Endothelial cell of umbilical vein (primary cell): ENCODE results near the gene MYO1A. TPM values are rescaled to one million over a fixed set of nuclear protein-coding genes. Genes with fewer than 3 reads are reported as not detected.

Source experiments
- BruUV-seq: library from RNA; stranded (reverse); fragments of 400-500 nt; replicated peaks from 2 replicates; lab custom pipeline; 2021; lab: Mats Ljungman, UMichigan
- CTCF ChIA-PET: fragments of 300-600, 350-600 bp; sonication (Branson Sonifier 250); formaldehyde crosslinking; loops from one replicate; lab custom pipeline; 2021; ENCODE audit warnings: antibody characterized with exemption, inconsistent platforms; lab: Charles Lee
- POLR2A ChIA-PET: fragments of 300-600, 350-600 bp; sonication (Branson Sonifier 250); formaldehyde crosslinking; loops from one replicate; lab custom pipeline; 2021; ENCODE audit warnings: antibody characterized with exemption, inconsistent platforms; lab: Charles Lee
- DNase-seq: peaks from one replicate; pipeline ENCODE4 v3.0.0-alpha.2; 2011; ENCODE audit warnings: low read depth, low spot score
- FAIRE-seq: peaks from 2 replicates; lab custom pipeline; 2011; peaks lifted over from hg19 to GRCh38; lab: Jason Lieb, UNC
- H2AFZ ChIP-seq: 2 replicates; pipeline ENCODE4 v1.6.0; 2012; ENCODE audit warnings: low read depth, low read length, control low read depth, inconsistent platforms
- H3K27ac ChIP-seq: 2 replicates; pipeline ENCODE4 v1.5.1; 2011; ENCODE audit warnings: low read depth, mild to moderate bottlenecking, control low read depth, low read length, moderate library complexity; ENCODE audit not compliant: insufficient read depth
- H3K27me3 ChIP-seq, 2 experiments: 2 replicates each; pipeline versions ENCODE4 v1.6.0 to v1.6.1; 2011; ENCODE audit warnings: low read length in 2 of 2, mixed read lengths in 1 of 2; ENCODE audit not compliant: control insufficient read depth in 2 of 2, insufficient read depth in 2 of 2
- H3K36me3 ChIP-seq, 2 experiments: 2 replicates in 1 of 2; 3 replicates in 1 of 2; pipeline ENCODE4 v1.5.1; 2011; ENCODE audit warnings: low read length in 2 of 2, mild to moderate bottlenecking in 1 of 2, moderate library complexity in 1 of 2; ENCODE audit not compliant: control insufficient read depth in 2 of 2, insufficient read depth in 2 of 2; ENCODE audit errors: extremely low read depth in 1 of 2
- H3K4me1 ChIP-seq: 3 replicates; pipeline ENCODE4 v1.5.1; 2011; ENCODE audit warnings: mild to moderate bottlenecking, low read length; ENCODE audit not compliant: control insufficient read depth, insufficient read depth; ENCODE audit errors: extremely low read depth
- H3K4me2 ChIP-seq: 2 replicates; pipeline ENCODE4 v1.6.1; 2011; ENCODE audit warnings: low read length, control low read depth, mixed read lengths; ENCODE audit not compliant: insufficient read depth
- H3K4me3 ChIP-seq, 3 experiments: fragments of 200-600 bp in 1 of 3; sonication (generic), shearing (Covaris generic) in 1 of 3; replicated peaks in 1 of 3; 2 replicates each; pipeline ENCODE4 v1.5.1; 2011 to 2016; ENCODE audit warnings: control low read depth in 3 of 3, low read length in 3 of 3, mild to moderate bottlenecking in 2 of 3, inconsistent platforms in 1 of 3, low read depth in 1 of 3, moderate library complexity in 1 of 3; ENCODE audit not compliant: insufficient read depth in 1 of 3
- H3K79me2 ChIP-seq: 2 replicates; pipeline ENCODE4 v1.6.0; 2012; ENCODE audit warnings: low read length, inconsistent platforms; ENCODE audit not compliant: control insufficient read depth, insufficient read depth
- H3K9ac ChIP-seq: replicated peaks from 2 replicates; pipeline ENCODE3; 2011; ENCODE audit warnings: low read length, control low read depth; ENCODE audit not compliant: insufficient read depth; ENCODE audit errors: extremely low read depth
- H3K9me1 ChIP-seq: replicated peaks from 3 replicates; pipeline ENCODE4 v1.6.0; 2011; ENCODE audit warnings: mild to moderate bottlenecking, low read length; ENCODE audit not compliant: control insufficient read depth, insufficient read depth; ENCODE audit errors: extremely low read depth
- H3K9me3 ChIP-seq: replicated peaks from 2 replicates; pipeline ENCODE4 v1.5.1; 2012; ENCODE audit warnings: low read length, inconsistent platforms; ENCODE audit not compliant: control insufficient read depth, insufficient read depth
- H4K20me1 ChIP-seq: replicated peaks from 2 replicates; pipeline ENCODE3; 2011; ENCODE audit warnings: mild to moderate bottlenecking, low read length; ENCODE audit not compliant: control insufficient read depth, insufficient read depth; ENCODE audit errors: extremely low read depth
- CTCF ChIP-seq, 2 donors: IDR thresholded peaks; 1 replicate in 1 of 2; 2 replicates in 1 of 2; pipeline ENCODE4 v1.5.1; 2011; ENCODE audit warnings: low read length in 2 of 2, mild to moderate bottlenecking in 2 of 2, moderate library complexity in 2 of 2, control low read depth in 1 of 2, inconsistent platforms in 1 of 2, low read depth in 1 of 2; ENCODE audit not compliant: insufficient read depth in 1 of 2; ENCODE audit errors: extremely low read depth in 1 of 2
- FOS ChIP-seq: IDR thresholded peaks from 2 replicates; pipeline ENCODE4 v1.6.1; 2011; ENCODE audit warnings: mild to moderate bottlenecking, low read length, moderate library complexity, borderline replicate concordance; ENCODE audit not compliant: insufficient read depth
- GATA2 ChIP-seq: IDR thresholded peaks from 2 replicates; pipeline ENCODE4 v1.7.0; 2011; ENCODE audit warnings: low read depth, mild to moderate bottlenecking, moderate library complexity, mixed read lengths, low read length; ENCODE audit not compliant: insufficient read length, insufficient read depth
- MAX ChIP-seq: IDR thresholded peaks from 2 replicates; pipeline ENCODE4 v1.6.1; 2011; ENCODE audit not compliant: insufficient read depth, insufficient read length
- MYC ChIP-seq: IDR thresholded peaks from one replicate; pipeline ENCODE4 v1.6.1; 2011; ENCODE audit warnings: mild to moderate bottlenecking, low read depth, low read length
- dilution Hi-C: fragments of 300-500 bp; cut with MboI; formaldehyde crosslinking; loops from one replicate; pipeline ENCODE4 v1.15.0; 2019; ENCODE audit warnings: low sequenced_read_pairs; ENCODE audit not compliant: extremely low pct_ligation_motif_present
- intact Hi-C: fragments of 100-400 bp; cut with micrococcal nuclease; formaldehyde crosslinking; loops from one replicate; pipeline ENCODE4 v1.10.0; 2022
- polyA plus RNA-seq, 4 experiments: library from polyadenylated mRNA; depleted of rRNA in 3 of 4; stranded (reverse) in 3 of 4; unstranded in 1 of 4; fragments of >200 nt; gene quantifications; 2 replicates each; pipeline versions ENCODE4 v1.2.1 to v1.2.3, GENCODE V29; 2011 to 2012; ENCODE audit warnings: missing spikeins in 1 of 4
- total RNA-seq: library from RNA; stranded (reverse); gene quantifications from 2 replicates; pipeline ENCODE4 v1.2.3, GENCODE V29; 2021

MYO1A gene
- total and polyA plus RNA-seq, 2 donors (not counting 3 experiments of a cell fraction or from before 2014, with no cell fraction given): not detected

DNA sequence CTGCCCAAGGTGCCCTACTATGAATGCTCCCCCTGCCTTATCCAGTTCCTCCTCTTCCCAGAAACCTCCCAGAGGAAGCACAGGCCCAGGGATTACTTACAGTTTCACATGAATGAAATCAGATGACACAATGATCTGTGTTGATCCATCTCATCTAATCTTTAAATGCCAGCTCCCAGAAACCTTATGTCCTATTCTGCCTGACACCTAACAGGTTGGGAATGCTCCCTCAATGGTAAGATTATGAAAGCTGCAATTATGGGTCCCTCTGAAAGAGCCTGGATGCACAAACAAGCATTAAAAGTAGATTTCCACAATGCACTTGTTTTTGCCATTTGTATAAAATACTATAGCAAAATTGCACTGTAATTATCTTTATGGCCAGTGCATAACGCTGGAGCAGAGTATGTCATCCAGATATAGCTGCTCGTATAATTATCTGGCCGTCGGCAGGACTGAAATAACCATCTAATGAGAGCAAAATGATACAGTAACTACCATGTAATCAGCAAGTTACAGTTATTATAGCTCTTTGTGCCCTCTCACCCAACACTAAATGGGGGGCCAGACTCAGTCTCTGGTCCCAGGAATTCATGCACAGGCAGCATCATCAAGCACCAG, 39.2 kb downstream of the MYO1A start:
- Histone ChIP-seq H3K27ac (no peak overlapping the region), H3K4me2 (no peak overlapping the region), H3K9me1 (no peaks in the 10 kb centered on the region), H3K36me3 (no peaks in the 10 kb centered on the region), H3K9ac (no peak overlapping the region), H3K79me2 (peaks cover 3% of the 10 kb centered on the region), H3K4me1 (peaks cover 2% of the 10 kb centered on the region), H3K9me3 (no peaks in the 10 kb centered on the region), H2AFZ (no peak overlapping the region), H4K20me1 (no peaks in the 10 kb centered on the region), H3K27me3 (peaks cover 21 to 24% of the 10 kb centered on the region in 2 experiments), H3K4me3 (no peak overlapping the region)
- CTCF ChIA-PET: interaction anchor here (1.0 to 1.4 kb wide), 4 partner anchors 23 to 102 kb away, joined by 3 to 6 read pairs (median 4); no protein-coding TSS in a partner anchor
- TF ChIP-seq MAX (no peak), FOS (no peak), GATA2 (no peak), CTCF (IDR thresholded peaks at IDR 0.05; ENCODE audit: extremely low read depth in 1 of 2, insufficient read depth in 1 of 2, low read depth in 1 of 2, low read length in 2 of 2) (no peak), MYC (no peak)
- dilution Hi-C loops: no loop called here
- POLR2A ChIA-PET: no interaction called here
- DNase-seq: no peak
- BruUV-seq: no TSS peak
- intact Hi-C loops: no loop called here
- FAIRE-seq: no peak
